ENCODE results near the gene ZDHHC20.

DNA sequence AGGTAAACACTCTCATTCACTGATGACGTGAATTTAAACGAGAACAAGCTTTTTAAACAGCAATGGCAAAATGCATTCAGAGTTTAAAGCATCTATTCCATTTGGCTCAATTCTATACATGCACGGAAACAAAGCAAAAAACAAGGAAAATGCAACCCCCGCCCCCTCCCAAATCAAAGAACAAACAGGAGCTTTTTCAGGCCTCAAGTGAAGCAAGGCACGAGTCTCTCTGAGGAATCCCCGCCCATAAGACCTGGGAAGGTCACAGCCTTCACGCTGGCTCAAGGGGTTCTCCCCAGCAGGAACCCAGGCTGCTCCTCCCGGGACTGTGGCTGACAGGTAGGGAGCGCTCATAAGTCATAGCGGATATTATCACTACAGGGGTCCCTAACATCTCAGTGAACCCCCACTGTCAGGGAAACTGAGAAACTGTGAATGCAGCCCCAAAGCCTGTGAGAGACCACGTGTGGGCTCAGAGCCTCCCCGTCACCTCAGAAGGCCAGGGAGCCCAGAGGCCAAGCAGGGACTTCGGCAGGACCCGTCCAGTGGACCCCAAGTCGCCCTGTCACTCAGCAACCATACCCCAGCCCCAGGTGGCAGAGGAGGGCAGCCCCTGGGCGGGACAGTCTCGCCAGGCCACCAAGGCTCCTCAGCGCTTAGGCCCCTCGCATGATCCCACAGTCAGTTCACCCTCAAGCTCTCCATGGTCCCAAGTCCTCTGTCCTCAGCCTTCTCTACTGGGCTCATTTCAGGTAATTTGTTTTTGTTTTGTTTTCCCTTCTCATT, 117.3 kb downstream of the ZDHHC20 start:
- TF ChIP-seq, protein P1, sequence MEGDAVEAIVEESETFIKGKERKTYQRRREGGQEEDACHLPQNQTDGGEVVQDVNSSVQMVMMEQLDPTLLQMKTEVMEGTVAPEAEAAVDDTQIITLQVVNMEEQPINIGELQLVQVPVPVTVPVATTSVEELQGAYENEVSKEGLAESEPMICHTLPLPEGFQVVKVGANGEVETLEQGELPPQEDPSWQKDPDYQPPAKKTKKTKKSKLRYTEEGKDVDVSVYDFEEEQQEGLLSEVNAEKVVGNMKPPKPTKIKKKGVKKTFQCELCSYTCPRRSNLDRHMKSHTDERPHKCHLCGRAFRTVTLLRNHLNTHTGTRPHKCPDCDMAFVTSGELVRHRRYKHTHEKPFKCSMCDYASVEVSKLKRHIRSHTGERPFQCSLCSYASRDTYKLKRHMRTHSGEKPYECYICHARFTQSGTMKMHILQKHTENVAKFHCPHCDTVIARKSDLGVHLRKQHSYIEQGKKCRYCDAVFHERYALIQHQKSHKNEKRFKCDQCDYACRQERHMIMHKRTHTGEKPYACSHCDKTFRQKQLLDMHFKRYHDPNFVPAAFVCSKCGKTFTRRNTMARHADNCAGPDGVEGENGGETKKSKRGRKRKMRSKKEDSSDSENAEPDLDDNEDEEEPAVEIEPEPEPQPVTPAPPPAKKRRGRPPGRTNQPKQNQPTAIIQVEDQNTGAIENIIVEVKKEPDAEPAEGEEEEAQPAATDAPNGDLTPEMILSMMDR (IDR thresholded peaks at IDR 0.05): no peak
- no peak for TF ChIP-seq POLR2A (IDR thresholded peaks at IDR 0.05)

Measured in lower leg skin (tissue), 3 donors.